Naive B cell (primary cell): ENCODE measurements around the gene OSBPL3. TPM values are rescaled to one million over a fixed set of nuclear protein-coding genes. Genes with fewer than 3 reads are reported as not detected.

ENCODE experiments used
- ATAC-seq, 2 donors: fragments of 150-1000 bp; cut with Tn5 transposase; 2 replicates each; pipeline ENCODE4 v1.10.0; 2021; ENCODE audit warnings: low read depth in 2 of 2, mild to moderate bottlenecking in 2 of 2, moderate library complexity in 2 of 2
- DNase-seq: peaks from one replicate; pipeline ENCODE4 v3.0.0; 2022
- H3K27ac Mint-ChIP-seq, 6 donors: one replicate each; pipeline ENCODE4 v1.8.0; 2020 to 2022; ENCODE audit warnings: mild to moderate bottlenecking in 6 of 6, mixed read lengths in 6 of 6, moderate library complexity in 5 of 6, inconsistent platforms in 2 of 6
- H3K27me3 Mint-ChIP-seq, 3 donors: one replicate each; pipeline ENCODE4 v1.8.0; 2021 to 2022; ENCODE audit warnings: mixed read lengths in 3 of 3, mild to moderate bottlenecking in 1 of 3
- H3K36me3 Mint-ChIP-seq, 2 donors: one replicate each; pipeline ENCODE4 v1.8.0; 2020 to 2022; ENCODE audit warnings: mixed read lengths in 2 of 2, inconsistent platforms in 1 of 2, mild to moderate bottlenecking in 1 of 2
- H3K4me1 Mint-ChIP-seq, 3 donors: one replicate each; pipeline ENCODE4 v1.8.0; 2020 to 2022; ENCODE audit warnings: mixed read lengths in 3 of 3, inconsistent platforms in 1 of 3, mild to moderate bottlenecking in 1 of 3, moderate library complexity in 1 of 3
- H3K4me3 Mint-ChIP-seq, 8 donors: one replicate each; pipeline ENCODE4 v1.8.0; 2020 to 2022; ENCODE audit warnings: mild to moderate bottlenecking in 8 of 8, mixed read lengths in 8 of 8, moderate library complexity in 8 of 8, inconsistent platforms in 2 of 8
- H3K9me3 Mint-ChIP-seq, 7 donors: one replicate each; pipeline ENCODE4 v1.8.0; 2020 to 2022; ENCODE audit warnings: mixed read lengths in 7 of 7, mild to moderate bottlenecking in 5 of 7, inconsistent platforms in 2 of 7, moderate library complexity in 1 of 7
- polyA plus RNA-seq, 6 donors: library from polyadenylated mRNA; unstranded; fragments of 300-500 nt; fragmentation: Illumina TruSeq; gene quantifications; one replicate each; pipeline ENCODE4 v1.2.3, GENCODE V29; 2021; ENCODE audit warnings: low read depth in 6 of 6

OSBPL3 gene
- polyA plus RNA-seq, 6 donors from 2014 or later: 2.3 to 8.2 (median 6.5) TPM

DNA sequence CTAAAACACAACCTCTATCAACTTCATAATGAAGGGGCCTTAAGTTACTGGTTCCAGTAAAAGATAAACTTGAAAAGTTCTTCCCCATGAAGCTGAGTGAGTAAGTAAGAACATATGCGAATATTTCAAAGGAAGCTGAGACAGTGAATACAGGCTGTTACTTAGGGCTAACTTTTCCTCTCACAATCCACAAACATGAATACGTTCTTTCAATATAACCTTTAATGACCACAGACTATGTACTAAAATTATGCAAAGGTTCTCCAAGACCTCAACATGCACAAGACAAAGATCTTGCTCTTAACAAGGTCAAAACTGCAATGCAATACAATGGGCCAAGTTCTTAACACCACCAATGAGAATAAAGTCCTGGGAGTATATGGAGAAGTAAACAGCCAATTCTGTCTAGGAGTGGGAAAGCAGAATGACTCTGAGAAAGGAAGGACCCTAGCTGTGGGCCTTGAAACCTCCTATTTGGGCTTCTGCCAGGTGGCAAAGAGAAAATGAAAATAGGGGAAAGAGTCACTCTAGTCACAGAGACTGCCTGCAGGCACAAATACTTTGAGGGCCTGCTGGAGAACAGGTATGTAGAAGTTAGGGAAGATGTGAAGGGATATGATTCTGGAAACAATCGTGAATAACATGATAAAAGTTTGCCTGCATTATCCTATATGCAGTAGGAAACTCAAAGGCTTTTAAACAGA lies 43.7 kb downstream of the OSBPL3 start:
- Mint-ChIP-seq H3K27me3 (no peaks in the 10 kb centered on the region), H3K36me3 (peaks cover 2 to 7% of the 10 kb centered on the region in 2 donors), H3K4me1 (peaks cover 38 to 58% (median 48%) of the 10 kb centered on the region in 3 donors), H3K4me3 (no peak overlapping the region), H3K9me3 (peaks cover 0 to 6% (median 0%) of the 10 kb centered on the region in 7 donors), H3K27ac (peak overlapping the region in 3 of 6 donors; percentile 1 to 14 (median 6))
- DNase-seq: no peak
- peak in 1 of 2 donors; percentile 23 for ATAC-seq

DNA sequence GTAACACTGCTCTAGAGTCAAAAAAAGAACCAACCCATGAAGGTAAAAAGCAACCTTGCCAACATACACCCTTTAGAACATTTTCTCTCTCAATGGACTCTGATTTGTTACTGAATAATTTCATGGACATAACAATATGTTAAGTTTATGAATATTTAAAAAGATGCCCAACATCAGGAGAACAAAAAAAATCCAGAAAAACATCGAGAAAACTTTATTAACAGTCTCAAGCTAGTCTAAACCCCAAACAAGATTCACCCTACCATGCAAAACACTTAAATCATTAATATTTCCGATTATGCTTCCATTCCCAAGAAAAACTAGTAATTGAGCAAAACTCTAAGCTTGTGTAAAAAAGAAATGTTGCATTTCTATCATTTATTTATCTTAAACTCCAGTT lies 46.7 kb downstream of the OSBPL3 start:
- H3K36me3 Mint-ChIP-seq: peaks cover 7 to 8% of the 10 kb centered on the region in 2 donors

DNA sequence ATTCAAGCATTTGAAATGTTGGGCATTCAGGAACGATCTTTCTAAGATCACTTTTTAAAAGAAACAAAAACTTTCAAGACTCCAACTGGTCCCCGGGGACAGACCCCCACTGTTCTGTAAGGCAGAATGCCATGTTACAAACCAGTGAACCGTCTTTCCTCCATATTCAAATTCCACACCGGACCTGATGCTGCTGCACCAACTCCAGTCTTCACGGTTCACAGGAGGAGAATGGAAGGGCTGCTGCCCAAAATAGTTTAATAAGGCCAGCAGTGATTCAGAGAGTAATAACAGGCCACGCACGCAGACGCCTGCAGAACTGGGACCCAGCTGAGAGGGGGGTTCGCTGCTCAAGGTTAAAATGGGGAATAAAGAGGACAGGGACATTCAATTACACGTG lies 47.2 kb downstream of the OSBPL3 start:
- Mint-ChIP-seq H3K27me3 (no peaks in the 10 kb centered on the region), H3K36me3 (peaks cover 7 to 8% of the 10 kb centered on the region in 2 donors), H3K4me3 (peak overlapping the region; percentile 10 to 85 (median 75)), H3K4me1 (peaks cover 35 to 43% (median 42%) of the 10 kb centered on the region in 3 donors), H3K9me3 (peaks cover 0 to 6% (median 0%) of the 10 kb centered on the region in 7 donors), H3K27ac (peak overlapping the region in 4 of 6 donors; percentile 6 to 93 (median 64))
- ATAC-seq (peak; percentile 81 to 84), DNase-seq (peak; percentile 34)

More for the DNA sequence above, 46.7 kb downstream of the OSBPL3 start:
- ATAC-seq: no peak
- peaks cover 0 to 6% (median 0%) of the 10 kb centered on the region in 7 donors for H3K9me3 Mint-ChIP-seq
- no peak for DNase-seq
- peak overlapping the region in 4 of 6 donors; percentile 6 to 93 (median 48) for H3K27ac Mint-ChIP-seq
- peak overlapping the region in 7 of 8 donors; percentile 63 to 85 (median 77) for H3K4me3 Mint-ChIP-seq
- peaks cover 35 to 42% (median 42%) of the 10 kb centered on the region in 3 donors for H3K4me1 Mint-ChIP-seq
- H3K27me3 Mint-ChIP-seq: no peaks in the 10 kb centered on the region

DNA sequence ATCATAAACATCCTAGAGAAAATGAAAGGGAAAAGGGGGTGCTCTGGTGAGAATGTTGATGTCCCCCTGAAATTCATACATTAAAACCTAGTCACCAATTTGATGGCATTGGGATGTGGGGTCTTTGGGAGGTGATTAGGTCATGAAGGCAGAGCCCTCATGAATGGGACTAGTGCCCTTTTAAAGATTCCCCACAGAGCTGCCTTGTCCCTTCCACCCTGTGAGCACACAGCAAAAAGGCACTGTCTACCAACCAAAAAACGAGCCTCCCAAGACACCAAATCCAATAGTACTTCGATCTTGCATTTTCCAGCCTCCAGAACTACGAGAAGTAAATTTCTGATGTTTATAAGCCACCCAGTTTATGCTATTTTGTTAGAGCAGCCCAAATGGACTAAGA lies 47.6 kb downstream of the OSBPL3 start:
- peaks cover 35 to 43% (median 42%) of the 10 kb centered on the region in 3 donors for H3K4me1 Mint-ChIP-seq
- peak overlapping the region in 4 of 6 donors; percentile 1 to 93 (median 43) for H3K27ac Mint-ChIP-seq

DNA sequence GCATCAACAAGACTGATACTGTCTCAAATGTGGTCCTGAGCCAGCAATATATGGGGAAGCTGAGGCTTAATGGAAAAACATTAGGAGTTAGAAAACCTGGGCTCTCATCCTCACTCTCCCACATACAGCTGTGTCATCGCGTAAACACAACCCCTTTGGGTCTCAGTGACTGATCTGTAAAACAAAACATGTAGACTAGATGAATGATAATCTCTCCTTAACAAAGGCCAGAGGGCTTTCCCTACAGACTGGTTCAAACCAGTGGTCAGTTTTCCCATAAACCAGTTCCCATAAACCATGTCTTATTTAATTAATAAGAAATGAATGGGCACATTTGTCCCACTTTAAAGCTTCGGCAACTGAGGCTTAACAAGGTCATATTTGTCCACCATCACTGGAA lies 48.1 kb downstream of the OSBPL3 start:
- H3K9me3 Mint-ChIP-seq: peaks cover 0 to 5% (median 0%) of the 10 kb centered on the region in 7 donors
- H3K4me3 Mint-ChIP-seq: peak overlapping the region in 2 of 8 donors; percentile 63 to 77
- H3K27me3 Mint-ChIP-seq: no peaks in the 10 kb centered on the region

More for the DNA sequence above, 47.6 kb downstream of the OSBPL3 start:
- ATAC-seq: no peak
- Mint-ChIP-seq H3K4me3 (peak overlapping the region in 7 of 8 donors; percentile 63 to 85 (median 77)), H3K36me3 (peaks cover 7 to 8% of the 10 kb centered on the region in 2 donors), H3K9me3 (peaks cover 0 to 6% (median 0%) of the 10 kb centered on the region in 7 donors), H3K27me3 (no peaks in the 10 kb centered on the region)
- no peak for DNase-seq

DNA sequence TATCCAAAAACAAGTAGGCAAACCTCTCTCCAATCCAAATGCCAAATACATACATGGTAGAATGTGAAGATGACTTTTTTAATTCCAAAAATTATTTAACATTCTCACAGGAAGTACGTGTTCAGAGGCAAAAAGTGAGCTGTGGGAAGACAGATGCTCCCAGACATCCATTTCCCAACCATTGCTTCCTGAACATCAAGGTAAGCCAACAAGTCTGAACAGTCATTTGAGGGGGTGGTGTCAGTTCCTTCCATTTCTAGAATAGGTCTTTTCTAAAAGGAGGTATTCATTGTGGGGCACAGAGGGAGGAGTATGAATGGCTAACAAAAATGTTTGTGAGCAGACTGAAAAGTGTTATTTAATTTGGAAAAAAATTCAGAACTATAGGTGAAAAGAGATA lies 49.1 kb downstream of the OSBPL3 start:
- H3K4me3 Mint-ChIP-seq: no peak overlapping the region
- H3K27ac Mint-ChIP-seq: peak overlapping the region in 3 of 6 donors; percentile 38 to 57 (median 53)
- peaks cover 0 to 8% of the 10 kb centered on the region in 2 donors for H3K36me3 Mint-ChIP-seq
- peaks cover 25 to 42% (median 32%) of the 10 kb centered on the region in 3 donors for H3K4me1 Mint-ChIP-seq
- DNase-seq (no peak), ATAC-seq (no peak)
- no peaks in the 10 kb centered on the region for H3K9me3 Mint-ChIP-seq
- H3K27me3 Mint-ChIP-seq: no peaks in the 10 kb centered on the region

More for the DNA sequence above, 48.1 kb downstream of the OSBPL3 start:
- H3K27ac Mint-ChIP-seq: peak overlapping the region in 1 of 6 donors; percentile 6
- peaks cover 35 to 43% (median 42%) of the 10 kb centered on the region in 3 donors for H3K4me1 Mint-ChIP-seq
- DNase-seq (no peak), ATAC-seq (no peak)
- peaks cover 6 to 8% of the 10 kb centered on the region in 2 donors for H3K36me3 Mint-ChIP-seq

DNA sequence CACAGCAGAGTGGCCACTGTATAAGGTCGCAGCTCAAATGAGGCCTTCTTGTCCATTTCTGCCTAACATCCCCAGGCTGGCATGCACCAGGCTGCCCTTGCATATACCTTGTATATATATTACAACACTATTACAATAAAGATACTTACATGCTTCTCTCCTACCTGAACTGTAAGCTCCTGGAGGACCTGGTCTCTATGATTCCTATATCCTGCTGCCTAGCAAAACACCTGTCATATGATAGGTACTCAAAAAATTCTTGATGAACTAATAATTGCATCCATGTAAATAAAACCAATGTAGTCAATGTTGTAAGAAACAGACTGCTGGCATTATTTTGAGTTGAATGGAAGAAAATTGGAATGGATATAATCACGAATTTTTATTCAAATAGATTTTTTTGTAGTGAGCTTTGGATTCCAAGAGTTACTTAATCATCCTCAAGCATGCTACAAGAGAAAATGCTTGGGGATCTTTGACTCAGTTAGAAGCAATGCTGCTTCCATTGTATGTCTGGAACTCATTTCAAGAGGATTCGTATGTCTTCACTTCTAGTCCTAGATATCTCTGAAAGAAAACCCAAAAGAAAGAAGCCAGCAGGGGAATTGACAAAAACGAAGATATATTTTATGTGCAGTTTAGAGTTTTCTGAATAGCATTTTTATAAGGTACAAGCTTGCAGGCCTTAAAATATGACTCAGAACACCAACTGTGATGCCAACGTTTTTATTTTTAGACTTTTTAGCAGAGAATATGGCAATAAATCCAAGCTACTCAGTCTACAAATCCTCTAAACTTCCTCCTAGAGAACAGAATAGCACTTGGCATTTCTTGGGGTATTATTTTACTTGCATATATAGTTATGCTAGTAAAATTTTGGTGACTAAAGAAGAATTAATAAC lies 53.1 kb downstream of the OSBPL3 start:
- H3K27me3 Mint-ChIP-seq: no peaks in the 10 kb centered on the region
- H3K4me1 Mint-ChIP-seq: peaks cover 10 to 32% (median 22%) of the 10 kb centered on the region in 3 donors
- DNase-seq (no peak), ATAC-seq (no peak)
- peaks cover 0 to 8% of the 10 kb centered on the region in 2 donors for H3K36me3 Mint-ChIP-seq
- peak overlapping the region in 1 of 6 donors; percentile 54 for H3K27ac Mint-ChIP-seq
- no peaks in the 10 kb centered on the region for H3K9me3 Mint-ChIP-seq
- no peak overlapping the region for H3K4me3 Mint-ChIP-seq

DNA sequence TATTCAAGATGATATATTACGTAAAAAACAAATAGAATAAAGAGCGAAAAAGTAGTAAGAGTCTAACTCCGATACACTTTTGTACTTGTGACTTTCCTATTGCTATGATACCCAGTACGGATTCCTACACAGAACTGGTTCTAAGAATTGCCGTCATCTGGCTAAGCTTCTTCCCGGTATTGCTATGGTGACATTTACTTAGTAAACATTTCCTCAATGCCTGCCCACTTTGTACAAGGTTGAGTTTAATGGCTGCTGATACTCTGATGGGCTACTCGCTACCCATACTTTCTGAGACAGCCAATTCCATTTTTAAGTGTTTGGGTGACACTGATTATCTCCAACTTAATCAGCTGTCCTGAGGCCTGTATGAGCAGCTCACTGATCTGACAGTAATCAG lies 55.6 kb downstream of the OSBPL3 start:
- Mint-ChIP-seq H3K4me1 (peaks cover 13 to 31% (median 21%) of the 10 kb centered on the region in 3 donors), H3K27ac (no peak overlapping the region), H3K27me3 (no peaks in the 10 kb centered on the region), H3K4me3 (no peak overlapping the region), H3K9me3 (no peaks in the 10 kb centered on the region), H3K36me3 (no peaks in the 10 kb centered on the region)
- DNase-seq (no peak), ATAC-seq (no peak)

DNA sequence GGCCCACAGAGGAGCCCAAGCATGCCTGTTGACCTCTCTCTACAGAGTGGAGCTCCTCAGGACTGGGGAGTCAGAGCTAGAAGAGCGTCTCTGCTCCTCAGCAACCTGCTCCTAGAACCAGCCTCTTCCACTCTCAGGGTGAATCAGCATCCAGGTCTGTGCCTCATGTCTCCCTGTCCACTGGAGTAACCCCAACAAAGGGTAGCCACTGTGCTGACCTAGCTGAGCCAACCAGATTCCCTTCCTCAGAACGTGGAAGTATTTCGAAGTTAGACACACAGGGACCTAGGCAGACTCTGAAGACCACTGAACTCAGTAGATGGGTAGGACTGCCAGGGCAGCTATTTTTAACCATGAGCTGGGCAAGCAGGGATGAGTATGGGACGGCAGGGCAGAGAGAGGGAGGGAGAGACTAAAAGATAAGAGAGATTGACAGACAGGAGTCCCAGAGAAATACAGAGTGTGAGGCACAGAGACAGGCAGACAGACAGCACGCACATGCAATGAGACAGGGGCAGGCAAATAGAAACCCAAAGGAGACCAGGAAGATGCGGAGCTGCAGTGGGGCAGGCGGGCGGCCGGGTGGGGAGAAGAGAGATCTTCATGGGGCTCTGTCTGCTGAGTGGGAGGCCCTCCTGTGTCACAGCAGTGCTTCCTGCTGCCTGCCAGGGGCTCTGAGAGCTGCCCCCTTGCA lies 56.7 kb downstream of the OSBPL3 start:
- ATAC-seq: no peak

DNA sequence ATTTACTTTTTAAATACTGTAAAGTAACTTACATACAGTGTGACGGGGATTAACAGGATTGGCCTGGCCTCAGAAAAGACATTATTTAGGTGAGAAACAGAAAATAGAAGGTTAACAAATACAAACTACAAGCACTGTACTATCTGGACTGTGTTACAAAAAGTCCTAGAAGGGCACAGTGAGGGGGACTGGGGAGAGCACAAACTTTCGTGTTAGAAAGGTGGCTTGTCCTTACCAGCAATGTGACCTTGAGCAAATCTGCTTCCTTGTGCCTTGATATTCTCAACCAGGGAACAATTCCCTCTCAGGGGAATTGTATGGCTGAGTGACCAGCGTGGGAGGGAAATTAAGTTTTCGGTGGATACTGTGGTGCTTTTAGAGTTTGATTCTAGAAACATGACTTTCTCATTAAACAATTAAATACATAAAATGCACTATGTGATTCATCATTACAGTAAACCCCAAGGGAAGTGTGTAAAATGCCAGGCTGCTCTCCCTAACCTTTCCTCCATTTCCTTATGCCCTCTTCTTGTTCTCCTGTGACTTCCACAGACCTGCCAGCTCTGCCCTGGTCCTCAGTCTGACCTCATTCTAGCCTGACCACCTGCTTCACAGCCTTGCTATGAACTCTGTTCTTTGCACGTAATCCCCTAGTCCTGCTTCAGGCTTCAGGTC lies 57.7 kb downstream of the OSBPL3 start:
- Mint-ChIP-seq H3K27ac (peak overlapping the region in 1 of 6 donors; percentile 41), H3K9me3 (no peaks in the 10 kb centered on the region), H3K36me3 (no peaks in the 10 kb centered on the region), H3K27me3 (no peaks in the 10 kb centered on the region), H3K4me3 (peak overlapping the region in 1 of 8 donors; percentile 51), H3K4me1 (peaks cover 16 to 37% (median 28%) of the 10 kb centered on the region in 3 donors)
- DNase-seq (no peak), ATAC-seq (no peak)

More for the DNA sequence above, 56.7 kb downstream of the OSBPL3 start:
- H3K4me1 Mint-ChIP-seq: peaks cover 12 to 32% (median 25%) of the 10 kb centered on the region in 3 donors
- no peak overlapping the region for H3K4me3 Mint-ChIP-seq
- H3K27ac Mint-ChIP-seq: peak overlapping the region in 1 of 6 donors; percentile 41
- H3K36me3 Mint-ChIP-seq: no peaks in the 10 kb centered on the region
- no peaks in the 10 kb centered on the region for H3K27me3 Mint-ChIP-seq
- no peak for DNase-seq
- no peaks in the 10 kb centered on the region for H3K9me3 Mint-ChIP-seq

DNA sequence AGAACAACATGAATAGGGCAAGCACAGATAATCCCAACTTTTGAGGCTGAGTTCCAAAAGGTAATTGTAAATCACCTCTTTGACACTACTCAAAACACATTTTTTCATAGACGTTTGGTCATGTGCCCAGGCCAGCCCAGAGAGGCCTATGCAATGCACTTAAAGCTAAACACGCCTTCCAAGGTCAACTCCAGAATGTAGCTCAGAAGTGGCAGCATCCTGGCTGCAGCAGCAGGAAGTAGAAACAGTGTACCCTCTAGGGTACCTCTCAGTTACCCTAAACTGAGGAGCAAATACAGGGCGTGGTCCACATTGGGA lies 58.7 kb downstream of the OSBPL3 start:
- peaks cover 18 to 32% (median 31%) of the 10 kb centered on the region in 3 donors for H3K4me1 Mint-ChIP-seq
- H3K27ac Mint-ChIP-seq: peak overlapping the region in 2 of 6 donors; percentile 2 to 28
- H3K4me3 Mint-ChIP-seq: no peak overlapping the region
- peaks cover 0 to 5% of the 10 kb centered on the region in 2 donors for H3K36me3 Mint-ChIP-seq
- no peak for DNase-seq
- H3K9me3 Mint-ChIP-seq: no peaks in the 10 kb centered on the region
- H3K27me3 Mint-ChIP-seq: no peaks in the 10 kb centered on the region
- no peak for ATAC-seq
